ENCODE data around the gene MS4A18. TPM values are rescaled to one million over a fixed set of nuclear protein-coding genes. Genes with fewer than 3 reads are reported as not detected.

The MS4A18 gene
- total RNA-seq = not detected in 2 replicates

GRCh38 chr11:60724420-60724819 is at the start of gene MS4A18:
MS4A18 (plus strand) TSS chr11:60724720.

GRCh38 chr11:60699284-60699691 is 25.2 kb upstream of the MS4A18 start, which contains the start of gene MS4A8:
MS4A8 (plus strand) TSS chr11:60699612; CDS start chr11:60700861, 1,249 bp downstream.

GRCh38 chr11:60756307-60757032 is 31.9 kb downstream of the MS4A18 start, which contains the start of gene MS4A15:
MS4A15 (plus strand) TSS chr11:60756867; CDS start chr11:60763734, 6,867 bp downstream.

GRCh38 chr11:60785136-60785535 is 60.6 kb downstream of the MS4A18 start, which contains the start of gene MS4A10:
MS4A10 (plus strand) TSS chr11:60785333; CDS start chr11:60790336, 5,003 bp downstream.

Other genes starting within 250 kb of the MS4A18 start
- not detected in 2 replicates for gene MS4A12, start 231.9 kb upstream of the MS4A18 start, total RNA-seq
- gene MS4A13, start 209.3 kb upstream of the MS4A18 start, total RNA-seq = not detected in 2 replicates
- not detected in 2 replicates for gene MS4A8, start 25.1 kb upstream of the MS4A18 start, total RNA-seq
- gene MS4A15, start 32.1 kb downstream of the MS4A18 start, total RNA-seq = not detected in 2 replicates
- not detected in 2 replicates for gene MS4A10, start 60.6 kb downstream of the MS4A18 start, total RNA-seq
- 23.6 and 31.4 TPM in 2 replicates for gene CCDC86, start 117.4 kb downstream of the MS4A18 start, total RNA-seq
- gene PTGDR2, start 131.2 kb downstream of the MS4A18 start, total RNA-seq = 2.5 and 6.8 TPM in 2 replicates
- gene ZP1, start 142.8 kb downstream of the MS4A18 start, total RNA-seq = 1.6 and 3.1 TPM in 2 replicates
- gene PRPF19, start 181.9 kb downstream of the MS4A18 start, total RNA-seq = 80.9 and 82.1 TPM in 2 replicates
- 69.9 and 76.4 TPM in 2 replicates for gene TMEM109, start 189.4 kb downstream of the MS4A18 start, total RNA-seq
- gene TMEM132A, start 199.7 kb downstream of the MS4A18 start, total RNA-seq = 127 and 158 TPM in 2 replicates
- gene SLC15A3, start 227.5 kb downstream of the MS4A18 start, total RNA-seq = 8.5 and 9.2 TPM in 2 replicates
- gene CD6, start 247.0 kb downstream of the MS4A18 start, total RNA-seq = not detected in 2 replicates

Data from epithelial cell of alveolus of lung (primary cell).